Mesendoderm (in vitro differentiated cells): Measurements from ENCODE around the gene PEX14.

Experiments
- DNase-seq: peaks from one replicate; pipeline ENCODE4 v3.0.0; 2013
- H2AK5ac ChIP-seq: 2 replicates; pipeline ENCODE4 v1.6.1; 2013; ENCODE audit warnings: low read length, inconsistent platforms
- H2BK120ac ChIP-seq: 2 replicates; pipeline ENCODE4 v1.6.1; 2013; ENCODE audit warnings: low read depth, mild to moderate bottlenecking, low read length, moderate library complexity, mixed read lengths
- H2BK15ac ChIP-seq: replicated peaks from 2 replicates; pipeline ENCODE4 v1.6.1; 2013; ENCODE audit warnings: low read depth, mild to moderate bottlenecking, moderate library complexity
- H2BK5ac ChIP-seq: 2 replicates; pipeline ENCODE4 v1.6.1; 2013; ENCODE audit warnings: low read length, inconsistent platforms
- H3K18ac ChIP-seq: 2 replicates; pipeline ENCODE4 v1.6.1; 2013; ENCODE audit warnings: mild to moderate bottlenecking, low read length, mixed read lengths
- H3K23ac ChIP-seq: one replicate; pipeline ENCODE4 v1.6.1; 2013; ENCODE audit warnings: low read length
- H3K27ac ChIP-seq: 2 replicates; pipeline ENCODE4 v1.5.1; 2013; ENCODE audit warnings: low read depth, mild to moderate bottlenecking, inconsistent platforms, low read length, moderate library complexity
- H3K27me3 ChIP-seq: 2 replicates; pipeline ENCODE4 v1.6.1; 2013; ENCODE audit warnings: low read length, control low read depth, mild to moderate bottlenecking, inconsistent platforms; ENCODE audit not compliant: insufficient read depth, poor library complexity
- H3K36me3 ChIP-seq: 2 replicates; pipeline ENCODE4 v1.6.1; 2013; ENCODE audit warnings: low read length, inconsistent platforms; ENCODE audit not compliant: control insufficient read depth, insufficient read depth
- H3K4ac ChIP-seq: one replicate; pipeline ENCODE4 v1.6.1; 2013; ENCODE audit warnings: low read depth, mild to moderate bottlenecking, low read length, moderate library complexity
- H3K4me1 ChIP-seq: 2 replicates; pipeline ENCODE4 v1.6.1; 2013; ENCODE audit warnings: low read depth, low read length, inconsistent platforms; ENCODE audit not compliant: control insufficient read depth
- H3K4me2 ChIP-seq: 2 replicates; pipeline ENCODE4 v1.6.1; 2013; ENCODE audit warnings: low read length
- H3K4me3 ChIP-seq: 2 replicates; pipeline ENCODE4 v1.5.1; 2013; ENCODE audit warnings: mild to moderate bottlenecking, low read length
- H3K56ac ChIP-seq: one replicate; pipeline ENCODE4 v1.6.1; 2013; ENCODE audit warnings: low read length
- H3K79me1 ChIP-seq: 2 replicates; pipeline ENCODE4 v1.6.1; 2013; ENCODE audit warnings: low read length, inconsistent platforms
- H3K79me2 ChIP-seq: 2 replicates; pipeline ENCODE4 v1.6.1; 2013; ENCODE audit warnings: mild to moderate bottlenecking, low read length; ENCODE audit not compliant: control insufficient read depth, insufficient read depth
- H3K9ac ChIP-seq: 2 replicates; pipeline ENCODE4 v1.6.1; 2013; ENCODE audit warnings: low read length, inconsistent platforms
- H4K5ac ChIP-seq: one replicate; pipeline ENCODE4 v1.6.1; 2013; ENCODE audit warnings: low read length
- H4K8ac ChIP-seq: one replicate; pipeline ENCODE4 v1.6.1; 2013; ENCODE audit warnings: low read depth, mild to moderate bottlenecking, control low read depth, low read length, moderate library complexity
- WGBS: extraction: QIAGEN DNeasy Blood & Tissue Kit; methylation state at CpG from one replicate; pipeline ENCODE4 v1.1.7; 2013; ENCODE audit warnings: low lambda C conversion rate, missing lambda C conversion rate; ENCODE audit not compliant: insufficient coverage; ENCODE audit errors: extremely low coverage; 5-methylcytosine and 5-hydroxymethylcytosine counted together

PEX14 gene

GRCh38 chr1:10633416-10633815, 158.7 kb downstream of the PEX14 start:
- DNase-seq: no peak
- Histone ChIP-seq H3K79me2 (no peaks in the 10 kb centered on the region), H4K5ac (no peak overlapping the region), H3K4me1 (peaks cover 2% of the 10 kb centered on the region), H3K36me3 (no peaks in the 10 kb centered on the region), H3K18ac (no peak overlapping the region), H3K9ac (no peak overlapping the region), H2BK5ac (no peak overlapping the region), H2BK120ac (no peak overlapping the region), H3K79me1 (no peaks in the 10 kb centered on the region), H3K4me2 (no peak overlapping the region), H3K27me3 (no peaks in the 10 kb centered on the region), H3K4me3 (no peak overlapping the region), H4K8ac (no peak overlapping the region), H3K27ac (no peak overlapping the region), H3K23ac (no peak overlapping the region), H2AK5ac (no peak overlapping the region), H3K4ac (no peak overlapping the region), H3K56ac (no peak overlapping the region), H2BK15ac (no peak overlapping the region)
- WGBS: no CpG with 5 or more reads among the region's 10 CpGs

DNA sequence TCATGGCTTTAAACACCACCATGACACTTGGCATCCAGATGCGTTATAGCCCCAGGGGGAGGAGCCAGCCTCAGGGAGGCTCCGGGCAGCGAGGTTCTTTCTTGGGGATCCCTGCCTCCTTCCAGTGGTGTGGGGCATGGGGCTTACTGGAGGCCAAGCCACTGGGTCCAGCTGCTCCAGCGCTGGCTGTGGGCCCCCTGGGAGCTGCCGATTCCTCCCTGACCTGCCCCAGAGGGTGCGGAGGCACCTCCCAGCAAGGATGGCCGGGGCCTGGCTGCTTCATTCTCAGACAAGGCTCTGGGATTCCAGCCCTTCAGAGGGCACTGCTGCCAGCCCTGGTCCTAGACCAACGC, 159.3 kb downstream of the PEX14 start:
- H2AK5ac ChIP-seq: no peak overlapping the region
- H3K27me3 ChIP-seq: no peaks in the 10 kb centered on the region
- H3K18ac ChIP-seq: no peak overlapping the region
- H3K23ac ChIP-seq: no peak overlapping the region
- H3K79me2 ChIP-seq: no peaks in the 10 kb centered on the region
- H4K5ac ChIP-seq: no peak overlapping the region
- H3K79me1 ChIP-seq: no peaks in the 10 kb centered on the region
- no CpG with 5 or more reads among the region's 8 CpGs for WGBS
- H3K56ac ChIP-seq: no peak overlapping the region
- no peak overlapping the region for H3K27ac ChIP-seq
- H3K4me2 ChIP-seq: no peak overlapping the region
- H2BK15ac ChIP-seq: no peak overlapping the region
- no peak for DNase-seq
- H3K4me3 ChIP-seq: no peak overlapping the region
- no peak overlapping the region for H3K9ac ChIP-seq
- H3K36me3 ChIP-seq: no peaks in the 10 kb centered on the region
- H3K4ac ChIP-seq: no peak overlapping the region
- peaks cover 2% of the 10 kb centered on the region for H3K4me1 ChIP-seq
- no peak overlapping the region for H2BK5ac ChIP-seq
- no peak overlapping the region for H2BK120ac ChIP-seq
- H4K8ac ChIP-seq: no peak overlapping the region

GRCh38 chr1:10634428-10635084, 159.8 kb downstream of the PEX14 start:
- H3K27ac ChIP-seq: no peak overlapping the region

GRCh38 chr1:10635085-10635896, 160.5 kb downstream of the PEX14 start:
- no peak overlapping the region for H4K5ac ChIP-seq
- no peak for DNase-seq
- WGBS: no CpG with 5 or more reads among the region's 23 CpGs

More at GRCh38 chr1:10634428-10635084, 159.8 kb downstream of the PEX14 start:
- Histone ChIP-seq H2BK5ac (no peak overlapping the region), H3K4ac (no peak overlapping the region), H2AK5ac (no peak overlapping the region), H3K27me3 (no peaks in the 10 kb centered on the region), H3K4me1 (peaks cover 2% of the 10 kb centered on the region), H3K56ac (no peak overlapping the region), H3K79me1 (no peaks in the 10 kb centered on the region), H3K79me2 (no peaks in the 10 kb centered on the region), H2BK120ac (no peak overlapping the region), H3K9ac (no peak overlapping the region), H3K4me2 (no peak overlapping the region), H2BK15ac (no peak overlapping the region), H4K5ac (no peak overlapping the region), H3K23ac (no peak overlapping the region), H3K18ac (no peak overlapping the region), H3K36me3 (no peaks in the 10 kb centered on the region), H3K4me3 (no peak overlapping the region), H4K8ac (no peak overlapping the region)
- no CpG with 5 or more reads among the region's 23 CpGs for WGBS
- DNase-seq: no peak

DNA sequence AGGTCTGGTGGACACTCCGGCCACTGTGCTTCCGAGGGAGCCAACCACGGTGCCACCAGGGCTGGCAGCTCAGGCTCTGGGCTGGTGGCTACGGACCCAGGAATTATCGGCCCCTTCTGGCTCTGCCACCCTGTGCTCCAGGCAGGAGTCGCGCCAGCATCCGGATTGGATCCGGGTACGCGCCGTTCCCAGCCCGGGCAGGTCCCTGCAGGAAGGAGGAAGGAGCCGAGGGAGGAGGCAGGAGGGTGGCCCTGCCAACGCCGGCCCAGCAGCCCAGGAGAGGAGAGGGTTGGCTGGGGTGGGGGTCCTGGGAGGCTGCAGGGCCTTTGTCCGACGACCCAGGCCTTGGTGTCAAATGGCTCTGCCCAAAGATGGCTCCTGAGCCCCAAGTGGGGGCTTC, 161.2 kb downstream of the PEX14 start:
- no peak overlapping the region for H2BK15ac ChIP-seq
- no peak overlapping the region for H2BK120ac ChIP-seq
- H4K5ac ChIP-seq: no peak overlapping the region
- no peak overlapping the region for H3K9ac ChIP-seq
- H3K4me1 ChIP-seq: peaks cover 2% of the 10 kb centered on the region
- no peak for DNase-seq
- H3K4ac ChIP-seq: no peak overlapping the region
- no peak overlapping the region for H3K4me2 ChIP-seq
- H3K56ac ChIP-seq: no peak overlapping the region
- no peak overlapping the region for H2AK5ac ChIP-seq
- H3K27ac ChIP-seq: no peak overlapping the region
- no peaks in the 10 kb centered on the region for H3K79me1 ChIP-seq
- WGBS: no CpG with 5 or more reads among the region's 18 CpGs
- H3K23ac ChIP-seq: no peak overlapping the region
- no peaks in the 10 kb centered on the region for H3K27me3 ChIP-seq
- H3K79me2 ChIP-seq: no peaks in the 10 kb centered on the region
- H4K8ac ChIP-seq: no peak overlapping the region
- H3K4me3 ChIP-seq: no peak overlapping the region
- H3K18ac ChIP-seq: no peak overlapping the region
- H3K36me3 ChIP-seq: no peaks in the 10 kb centered on the region
- H2BK5ac ChIP-seq: no peak overlapping the region

More at GRCh38 chr1:10635085-10635896, 160.5 kb downstream of the PEX14 start:
- no peak overlapping the region for H2BK120ac ChIP-seq
- H3K36me3 ChIP-seq: no peaks in the 10 kb centered on the region
- no peaks in the 10 kb centered on the region for H3K79me1 ChIP-seq
- H3K27me3 ChIP-seq: no peaks in the 10 kb centered on the region
- no peak overlapping the region for H2AK5ac ChIP-seq
- no peak overlapping the region for H3K4me2 ChIP-seq
- H3K27ac ChIP-seq: no peak overlapping the region
- no peaks in the 10 kb centered on the region for H3K79me2 ChIP-seq
- no peak overlapping the region for H3K18ac ChIP-seq
- H3K4me1 ChIP-seq: peaks cover 2% of the 10 kb centered on the region
- no peak overlapping the region for H3K23ac ChIP-seq
- H2BK15ac ChIP-seq: no peak overlapping the region
- no peak overlapping the region for H3K4me3 ChIP-seq
- no peak overlapping the region for H3K56ac ChIP-seq
- no peak overlapping the region for H3K4ac ChIP-seq
- no peak overlapping the region for H4K8ac ChIP-seq
- no peak overlapping the region for H3K9ac ChIP-seq
- H2BK5ac ChIP-seq: no peak overlapping the region
